HFF-Myc (cell line): ENCODE results near the gene NFATC2.

ENCODE experiments used
- DNase-seq: peaks from one replicate; pipeline ENCODE4 v3.0.0-alpha.2; 2011; ENCODE audit warnings: low read depth; ENCODE audit errors: extremely low read depth
- H3K4me3 ChIP-seq: replicated peaks from 2 replicates; pipeline ENCODE4 v1.5.1; 2011; ENCODE audit warnings: low read depth, mild to moderate bottlenecking, control low read depth, low read length
- CTCF ChIP-seq: IDR thresholded peaks from 2 replicates; pipeline ENCODE4 v1.5.1; 2012; ENCODE audit warnings: mild to moderate bottlenecking, low read depth, low read length, control low read depth; ENCODE audit errors: missing control alignments

Gene NFATC2

GRCh38 chr20:51413857-51414256 lies 128.7 kb downstream of the NFATC2 start:
- H3K4me3 ChIP-seq = no peak overlapping the region
- TF ChIP-seq CTCF = no peak
- no peak for DNase-seq

- DNase-seq = no peak
- H3K4me3 ChIP-seq = no peak overlapping the region
- TF ChIP-seq CTCF = no peak
These were observed 129.5 kb downstream of the NFATC2 start for GRCh38 chr20:51412951-51413481.

GRCh38 chr20:51412333-51412871 lies 130.1 kb downstream of the NFATC2 start:
- no peak for TF ChIP-seq CTCF
- DNase-seq = no peak
- no peak overlapping the region for H3K4me3 ChIP-seq

- TF ChIP-seq CTCF = peak; percentile 24
- no peak for DNase-seq
- H3K4me3 ChIP-seq = no peak overlapping the region
These were observed 130.6 kb downstream of the NFATC2 start for GRCh38 chr20:51411870-51412269.

GRCh38 chr20:51410586-51411325 lies 131.8 kb downstream of the NFATC2 start:
- H3K4me3 ChIP-seq = no peak overlapping the region
- TF ChIP-seq CTCF = no peak
- DNase-seq = no peak

- no peak for TF ChIP-seq CTCF
- no peak overlapping the region for H3K4me3 ChIP-seq
- no peak for DNase-seq
These were observed 133.2 kb downstream of the NFATC2 start for GRCh38 chr20:51409192-51409880.
